HG03520 (cell line): ENCODE measurements around the gene ITM2B.

Experiments
- ATAC-seq: cut with Tn5 transposase; IDR thresholded peaks from one replicate; pipeline ENCODE4 v1.9.1; 2021; ENCODE audit warnings: mild to moderate bottlenecking, moderate library complexity; ENCODE audit not compliant: unreplicated experiment

ITM2B gene

GRCh38 chr13:48255954-48256353 is 22.9 kb downstream of the ITM2B start:
- no peak for ATAC-seq

- no peak for ATAC-seq
These were observed 25.0 kb downstream of the ITM2B start for GRCh38 chr13:48258002-48258401.

DNA sequence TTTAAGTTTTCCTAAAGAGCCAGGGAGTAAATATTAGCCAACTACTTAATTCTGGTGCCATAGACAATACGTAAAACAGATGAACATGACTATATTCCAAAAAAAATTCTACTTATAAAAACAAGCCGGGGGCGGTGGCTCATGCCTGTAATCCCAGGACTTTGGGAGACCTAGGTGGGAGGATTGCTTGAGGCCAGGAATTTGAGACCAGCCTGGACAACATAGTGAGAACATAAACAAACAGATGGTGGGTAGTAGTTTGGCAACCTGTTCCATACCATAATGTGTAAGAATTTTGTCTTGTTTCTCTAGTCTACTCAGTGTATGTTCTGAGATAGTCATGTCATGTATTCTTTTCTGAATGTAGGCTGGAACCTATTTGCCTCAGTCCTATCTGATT is 25.4 kb downstream of the ITM2B start:
- no peak for ATAC-seq

DNA sequence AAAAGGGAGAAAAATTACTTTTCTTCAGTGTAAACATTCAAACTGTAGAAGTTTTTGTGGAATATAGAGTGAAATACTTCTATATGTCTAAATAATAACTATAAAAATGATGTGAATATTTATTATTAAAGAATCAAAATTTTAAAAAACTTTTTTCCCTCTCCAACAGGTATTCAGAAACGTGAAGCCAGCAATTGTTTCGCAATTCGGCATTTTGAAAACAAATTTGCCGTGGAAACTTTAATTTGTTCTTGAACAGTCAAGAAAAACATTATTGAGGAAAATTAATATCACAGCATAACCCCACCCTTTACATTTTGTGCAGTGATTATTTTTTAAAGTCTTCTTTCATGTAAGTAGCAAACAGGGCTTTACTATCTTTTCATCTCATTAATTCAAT is 28.0 kb downstream of the ITM2B start:
- ATAC-seq: no peak

DNA sequence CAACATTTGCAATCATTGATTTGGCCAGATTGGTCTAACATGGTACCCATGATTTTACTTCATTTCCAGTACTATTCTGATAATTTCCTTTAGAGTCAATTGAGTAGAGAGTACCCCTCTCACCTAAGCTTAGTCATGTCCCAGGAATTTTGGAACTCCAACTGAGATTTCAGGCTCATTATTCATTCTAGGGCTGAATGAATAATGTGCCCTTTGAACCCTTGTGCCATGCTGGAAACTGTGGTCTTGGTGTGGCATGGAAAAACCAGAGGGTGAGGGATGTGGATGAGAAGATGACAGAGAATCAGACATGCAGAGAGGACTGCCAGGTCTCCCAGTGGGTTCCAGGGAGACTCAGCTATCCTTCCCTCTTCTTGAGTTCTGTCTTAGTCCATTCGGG is 30.2 kb downstream of the ITM2B start:
- ATAC-seq: no peak

DNA sequence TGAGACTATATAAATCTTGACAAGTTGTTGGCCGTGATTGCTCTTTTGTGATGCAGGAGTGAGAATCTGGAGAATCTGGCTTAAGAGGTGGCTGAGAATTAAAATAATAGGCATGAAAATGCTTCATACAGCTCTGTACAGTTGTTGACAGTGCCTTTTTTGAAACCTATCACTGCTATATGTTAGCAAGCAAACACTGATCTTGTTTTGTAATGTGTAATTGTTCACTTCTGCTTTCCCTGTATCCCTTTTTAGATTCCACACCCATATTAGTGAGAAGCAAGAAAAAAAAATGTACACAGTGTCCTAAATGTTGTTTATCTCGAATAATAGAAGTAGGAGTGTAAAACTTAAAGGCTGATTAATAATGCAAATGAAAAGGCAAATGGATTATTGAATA is 31.1 kb downstream of the ITM2B start:
- no peak for ATAC-seq

GRCh38 chr13:48265217-48265815 is 32.3 kb downstream of the ITM2B start:
- ATAC-seq: no peak

DNA sequence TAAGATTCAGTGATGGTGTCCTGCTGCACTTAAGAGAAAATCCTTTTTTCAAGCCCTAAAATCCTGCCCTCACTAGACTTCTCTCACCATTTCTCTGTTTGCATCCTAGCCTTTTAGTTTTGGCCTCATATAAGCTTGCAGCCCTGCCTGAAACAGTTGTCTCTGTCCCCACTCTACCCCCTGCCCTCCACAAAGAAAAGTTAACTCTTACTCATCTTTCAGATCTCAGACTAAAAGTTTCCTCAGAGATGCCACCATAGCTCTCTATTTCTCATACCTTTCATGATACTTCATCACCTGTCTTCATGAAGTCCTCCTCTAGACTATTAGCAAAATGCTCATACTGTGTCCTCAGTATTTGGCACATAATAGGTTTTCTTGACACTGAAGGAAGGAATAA is 33.1 kb downstream of the ITM2B start:
- no peak for ATAC-seq

DNA sequence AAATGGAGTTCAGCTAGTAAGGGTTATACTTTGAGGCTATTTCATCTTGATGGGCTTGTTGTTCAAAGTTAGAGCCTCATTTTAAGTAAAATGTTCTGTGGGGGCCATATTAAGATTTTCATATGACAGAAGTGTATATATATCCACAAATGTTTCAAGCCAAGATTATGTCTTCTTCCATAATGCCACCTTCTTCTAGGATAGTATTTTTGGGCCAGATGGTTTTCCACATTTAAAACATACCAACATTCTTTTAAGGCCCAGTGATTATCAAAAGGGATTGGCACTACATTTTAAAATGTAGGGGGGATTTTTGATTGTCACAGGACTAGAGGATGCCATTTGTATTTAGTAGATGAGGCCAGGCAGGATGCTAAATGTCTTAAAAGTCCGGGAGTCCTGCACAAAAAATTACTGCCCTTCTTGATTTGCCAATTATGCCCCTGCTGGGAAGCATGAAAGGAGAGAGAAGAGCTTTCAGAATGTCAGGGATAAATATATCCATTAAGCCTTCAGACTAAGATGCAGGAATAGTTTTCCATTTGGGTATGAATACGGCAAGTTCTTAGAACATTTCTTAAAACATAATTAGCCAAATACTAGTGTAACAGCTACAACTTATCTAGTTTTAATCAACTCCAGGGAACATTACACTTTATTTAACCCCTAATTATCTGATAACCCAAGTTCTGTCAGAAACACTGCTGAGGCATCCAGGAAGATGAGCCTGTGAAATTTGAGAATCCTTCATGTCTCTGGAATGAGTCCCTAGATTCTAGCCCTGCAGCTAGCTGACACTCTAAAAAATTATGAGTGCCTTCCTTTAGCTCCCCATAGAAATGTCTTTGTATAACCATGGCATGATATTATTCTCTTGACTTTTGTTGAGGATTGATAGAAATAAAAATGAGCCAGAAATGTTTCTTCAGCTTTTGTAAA is 34.0 kb downstream of the ITM2B start:
- no peak for ATAC-seq

DNA sequence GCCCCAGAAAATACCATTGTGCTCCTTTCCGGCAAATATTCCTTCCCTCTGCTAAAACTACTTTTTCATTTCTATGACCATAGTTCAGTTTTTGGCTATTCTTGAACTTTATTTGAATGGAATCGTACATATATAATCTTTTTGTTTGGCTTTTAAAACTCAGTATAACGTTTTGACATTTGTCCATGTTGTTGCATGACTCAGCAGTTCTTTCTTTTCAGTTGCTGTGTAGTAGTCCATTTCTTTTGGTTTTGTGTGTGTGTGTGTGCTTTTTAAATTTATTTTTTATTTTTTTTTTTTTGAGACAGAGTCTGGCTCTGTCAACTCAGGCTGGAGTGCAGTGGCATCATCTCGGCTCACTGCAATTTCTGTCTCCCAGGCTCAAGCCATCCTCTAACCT is 35.0 kb downstream of the ITM2B start:
- ATAC-seq: no peak

DNA sequence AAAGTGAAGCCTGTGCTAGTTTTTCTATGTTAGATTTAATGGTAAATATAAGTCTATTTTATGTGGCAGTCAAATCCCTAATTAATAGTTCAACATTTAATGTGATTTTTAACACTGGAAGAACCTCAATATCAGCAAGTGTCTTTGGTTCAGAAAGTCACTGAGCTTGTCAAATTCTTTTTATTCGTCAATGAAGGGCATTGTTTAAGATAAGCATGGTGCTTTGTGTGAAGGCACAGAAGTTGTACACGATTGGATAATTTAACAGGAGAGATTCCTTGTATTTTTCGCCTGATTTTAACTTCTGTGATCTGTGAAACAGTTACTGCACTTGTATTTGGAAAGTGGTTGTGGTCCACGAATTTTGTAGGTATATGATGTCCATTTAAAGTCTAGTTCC is 40.3 kb downstream of the ITM2B start:
- ATAC-seq: no peak

GRCh38 chr13:48275507-48275906 is 42.5 kb downstream of the ITM2B start:
- no peak for ATAC-seq

DNA sequence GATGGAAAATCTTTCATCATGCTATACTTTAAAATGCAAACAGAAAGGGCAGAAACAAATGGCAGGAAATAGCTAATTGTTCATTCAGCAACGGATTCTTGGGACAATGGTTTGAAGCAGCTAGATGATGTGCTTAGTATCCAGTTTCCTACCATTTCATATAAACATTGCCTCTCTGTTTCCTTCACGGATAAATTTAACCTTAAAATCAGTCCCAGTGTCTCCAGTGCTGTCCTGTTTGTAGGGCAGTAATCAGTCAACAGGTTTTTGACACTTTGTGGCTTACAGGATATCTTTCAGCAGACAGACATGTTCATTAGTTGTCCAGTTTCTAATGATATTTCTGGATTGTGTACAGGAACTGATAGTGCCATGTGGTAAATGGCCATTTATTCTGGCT is 45.8 kb downstream of the ITM2B start:
- no peak for ATAC-seq

DNA sequence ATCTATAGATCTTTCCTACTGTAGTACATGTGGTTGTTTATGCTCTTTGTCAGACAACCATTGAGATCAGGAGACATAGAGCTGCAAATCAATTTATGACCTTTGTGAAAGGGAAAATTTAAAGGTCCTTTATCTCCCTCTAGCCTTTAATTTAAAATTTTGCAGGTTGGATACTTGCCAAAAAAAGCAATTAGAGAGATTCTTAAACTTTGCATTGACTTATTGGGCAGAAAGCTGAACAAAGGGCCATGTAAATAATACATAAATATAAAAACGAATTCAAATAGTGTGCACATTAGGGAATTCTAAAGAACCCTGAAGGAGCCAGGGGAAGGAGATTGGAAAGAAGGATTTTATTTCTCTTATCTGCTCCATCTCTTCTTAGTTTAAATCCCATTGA is 48.5 kb downstream of the ITM2B start:
- ATAC-seq: no peak

DNA sequence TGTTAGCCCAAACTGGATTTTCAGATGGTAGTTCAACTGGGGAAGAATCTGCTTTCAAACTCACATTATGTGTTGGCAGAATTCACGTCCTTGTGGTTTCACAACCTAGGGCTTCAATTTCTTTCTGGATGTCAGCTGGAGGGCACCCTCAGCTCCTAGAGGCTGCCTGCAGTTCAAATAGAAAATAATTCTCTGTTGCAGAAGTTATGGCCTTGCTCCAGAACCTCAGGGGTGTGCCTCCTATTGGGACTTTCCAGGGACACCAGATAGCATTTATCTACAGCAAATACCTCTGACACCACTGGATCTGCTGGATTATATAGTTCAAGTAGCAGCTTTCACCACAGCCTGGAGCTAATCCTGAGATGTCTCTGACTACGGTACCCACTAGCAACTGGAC is 58.7 kb downstream of the ITM2B start:
- no peak for ATAC-seq

- no peak for ATAC-seq
These were observed 59.6 kb downstream of the ITM2B start for GRCh38 chr13:48292650-48293049.

DNA sequence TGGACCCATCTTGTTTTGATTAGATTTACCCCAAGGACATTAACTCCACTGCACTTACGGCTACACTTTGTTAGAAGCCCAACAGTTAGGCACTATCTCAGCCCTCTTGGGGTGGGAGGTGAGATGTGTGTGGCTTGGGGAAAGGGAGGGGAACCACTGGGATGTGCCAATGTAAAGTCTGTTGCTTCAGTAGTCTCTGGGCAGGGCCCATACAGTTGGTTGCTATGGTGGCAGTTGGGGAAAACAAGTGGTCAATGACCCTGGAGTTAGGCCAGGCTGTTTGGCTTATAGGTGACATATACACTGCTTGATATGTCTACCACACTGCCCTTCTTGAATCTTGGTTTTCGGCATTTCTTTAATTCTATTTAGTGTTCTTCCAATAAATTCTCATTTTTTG is 61.6 kb downstream of the ITM2B start:
- ATAC-seq: no peak

DNA sequence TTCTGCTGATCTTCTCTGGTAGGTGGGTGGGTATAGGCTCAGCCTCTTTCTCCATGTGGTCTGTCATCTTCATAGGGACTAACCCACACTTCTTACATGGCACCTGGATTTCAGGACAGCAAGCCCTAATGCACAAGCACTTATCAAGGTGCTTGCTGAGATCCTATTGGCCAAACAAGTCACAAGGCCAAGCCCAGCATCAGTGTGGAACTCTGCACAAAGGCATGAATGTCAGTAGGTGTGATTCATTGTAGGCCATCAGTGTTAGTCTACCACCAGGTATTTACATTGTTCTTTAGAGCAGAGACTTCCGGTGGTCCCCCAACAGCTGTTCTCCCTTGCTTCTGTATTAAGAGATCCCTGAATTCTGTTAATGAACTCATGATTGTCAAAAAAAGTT is 62.3 kb downstream of the ITM2B start:
- ATAC-seq: no peak

- no peak for ATAC-seq
These were observed 63.5 kb downstream of the ITM2B start for GRCh38 chr13:48296528-48296927.

- ATAC-seq: no peak
These were observed 64.3 kb downstream of the ITM2B start for GRCh38 chr13:48297131-48297786.

- no peak for ATAC-seq
These were observed 66.6 kb downstream of the ITM2B start for GRCh38 chr13:48299591-48299990.

DNA sequence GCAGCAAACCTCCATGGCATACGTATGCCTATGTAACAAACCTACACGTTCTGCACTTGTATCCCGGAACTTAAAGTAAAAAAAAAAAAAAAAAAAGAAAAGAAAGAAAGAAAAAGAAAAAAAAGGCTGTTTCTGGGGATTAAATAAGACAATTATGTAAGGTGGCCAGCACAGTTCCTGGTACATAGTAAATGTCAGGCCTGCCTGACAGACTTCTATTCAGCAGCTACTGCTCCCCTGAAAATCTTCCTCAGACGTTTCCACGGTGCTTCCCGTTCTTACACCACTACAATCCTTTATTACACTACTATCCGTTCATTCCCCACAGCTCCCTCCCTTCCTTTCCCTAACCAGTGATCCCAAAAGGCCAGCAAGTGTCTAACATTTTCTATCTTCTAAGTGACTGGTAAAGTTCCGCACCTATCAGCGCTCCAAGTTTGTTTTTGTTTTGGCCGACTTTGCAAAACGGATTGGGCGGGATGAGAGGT is 69.9 kb downstream of the ITM2B start:
- no peak for ATAC-seq
